DMS79 (cell line): ENCODE data around the gene SUV39H2.
A peak's percentile ranks its signal among the peaks of the same experiment; 100 is the strongest.
"Not testable (repeated sequence)": the region's sequence is repeated elsewhere in the genome, so short reads cannot be mapped to it uniquely, and the experiment has no call there.

Source experiments
- DNase-seq: peaks from one replicate; lab custom pipeline; 2025; lab: John Stamatoyannopoulos, UW

SUV39H2 gene, protein sequence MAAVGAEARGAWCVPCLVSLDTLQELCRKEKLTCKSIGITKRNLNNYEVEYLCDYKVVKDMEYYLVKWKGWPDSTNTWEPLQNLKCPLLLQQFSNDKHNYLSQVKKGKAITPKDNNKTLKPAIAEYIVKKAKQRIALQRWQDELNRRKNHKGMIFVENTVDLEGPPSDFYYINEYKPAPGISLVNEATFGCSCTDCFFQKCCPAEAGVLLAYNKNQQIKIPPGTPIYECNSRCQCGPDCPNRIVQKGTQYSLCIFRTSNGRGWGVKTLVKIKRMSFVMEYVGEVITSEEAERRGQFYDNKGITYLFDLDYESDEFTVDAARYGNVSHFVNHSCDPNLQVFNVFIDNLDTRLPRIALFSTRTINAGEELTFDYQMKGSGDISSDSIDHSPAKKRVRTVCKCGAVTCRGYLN

DNA sequence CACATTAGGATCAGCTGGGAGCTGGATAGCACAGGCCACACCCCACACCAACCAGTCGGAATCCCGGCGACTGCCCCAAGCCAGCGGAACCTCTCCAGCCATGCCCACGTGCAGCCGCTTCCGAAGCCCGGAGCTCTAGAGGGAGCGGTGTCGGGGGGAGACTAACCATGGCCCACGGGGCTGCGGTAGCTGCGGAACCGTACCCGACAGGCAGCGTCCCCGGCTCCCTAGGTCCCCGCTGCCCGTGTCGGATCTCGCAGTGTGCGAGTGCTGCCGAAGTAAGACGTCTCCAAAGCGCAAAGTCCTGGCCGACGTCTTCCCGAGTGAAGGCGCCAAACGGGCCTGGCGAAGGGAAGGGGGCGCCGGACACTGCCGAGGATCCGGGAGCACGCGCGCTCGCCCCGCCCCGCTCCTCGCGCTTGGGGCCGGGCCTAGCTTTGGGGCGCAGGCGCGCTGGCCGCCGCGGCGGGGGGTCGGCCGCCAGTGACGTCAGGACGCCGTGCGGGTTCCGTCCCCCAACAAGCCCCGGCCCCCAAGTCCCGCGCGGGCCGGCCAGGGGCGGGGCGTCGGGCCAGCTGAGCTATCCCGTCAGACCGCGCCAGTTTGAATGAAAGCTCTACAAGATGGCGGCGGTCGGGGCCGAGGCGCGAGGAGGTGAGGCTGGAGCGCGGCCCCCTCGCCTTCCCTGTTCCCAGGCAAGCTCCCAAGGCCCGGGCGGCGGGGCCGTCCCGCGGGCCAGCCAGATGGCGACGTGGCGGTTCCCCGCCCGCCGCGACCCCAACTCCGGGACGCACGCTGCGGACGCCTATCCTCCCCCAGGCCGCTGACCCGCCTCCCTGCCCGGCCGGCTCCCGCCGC is at the start of gene SUV39H2:
Gene SUV39H2 (plus strand): TSS at position 601 of the 858 bp plus-strand sequence. CDS start 23 bp downstream, at position 624.
- peak; percentile 57 for DNase-seq

DNA sequence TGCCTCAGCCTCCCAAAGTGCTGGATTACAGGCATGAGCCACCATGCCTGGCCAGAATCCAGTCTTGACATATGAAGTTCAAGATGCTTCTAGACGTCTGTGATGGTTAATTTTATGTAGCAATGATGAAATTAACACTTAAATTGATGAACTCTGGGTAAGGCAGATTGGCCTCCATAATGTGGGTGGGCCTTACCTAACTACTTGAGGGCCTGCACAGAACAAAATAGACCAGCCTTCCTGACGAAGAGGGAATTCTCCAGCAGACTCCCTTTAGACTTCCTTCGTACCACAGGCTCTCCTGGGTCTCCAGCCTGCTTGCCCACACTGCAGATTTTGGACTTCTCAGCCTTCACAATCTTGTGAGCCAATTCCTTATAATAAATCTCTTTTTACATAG is 45.6 kb upstream of the SUV39H2 start:
- DNase-seq, result no peak

DNA sequence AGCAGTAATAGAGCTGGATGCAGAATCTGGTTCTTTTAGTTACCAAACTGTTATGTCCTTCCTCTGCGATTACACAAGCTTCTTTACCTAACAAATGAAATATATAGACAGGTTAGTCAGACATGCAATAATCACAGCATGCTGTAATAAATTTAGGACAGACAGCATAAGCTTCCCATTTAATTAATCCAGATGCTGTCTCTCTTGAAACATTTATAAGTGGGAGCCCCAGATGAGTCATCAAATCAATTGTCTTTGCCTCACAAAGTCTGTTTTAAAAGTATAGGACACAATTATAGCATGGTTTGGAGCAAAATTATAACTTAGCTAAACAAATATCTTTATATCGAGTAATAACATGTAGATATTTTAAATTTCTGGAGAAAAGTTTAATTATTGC is 42.5 kb upstream of the SUV39H2 start:
- no peak for DNase-seq

DNA sequence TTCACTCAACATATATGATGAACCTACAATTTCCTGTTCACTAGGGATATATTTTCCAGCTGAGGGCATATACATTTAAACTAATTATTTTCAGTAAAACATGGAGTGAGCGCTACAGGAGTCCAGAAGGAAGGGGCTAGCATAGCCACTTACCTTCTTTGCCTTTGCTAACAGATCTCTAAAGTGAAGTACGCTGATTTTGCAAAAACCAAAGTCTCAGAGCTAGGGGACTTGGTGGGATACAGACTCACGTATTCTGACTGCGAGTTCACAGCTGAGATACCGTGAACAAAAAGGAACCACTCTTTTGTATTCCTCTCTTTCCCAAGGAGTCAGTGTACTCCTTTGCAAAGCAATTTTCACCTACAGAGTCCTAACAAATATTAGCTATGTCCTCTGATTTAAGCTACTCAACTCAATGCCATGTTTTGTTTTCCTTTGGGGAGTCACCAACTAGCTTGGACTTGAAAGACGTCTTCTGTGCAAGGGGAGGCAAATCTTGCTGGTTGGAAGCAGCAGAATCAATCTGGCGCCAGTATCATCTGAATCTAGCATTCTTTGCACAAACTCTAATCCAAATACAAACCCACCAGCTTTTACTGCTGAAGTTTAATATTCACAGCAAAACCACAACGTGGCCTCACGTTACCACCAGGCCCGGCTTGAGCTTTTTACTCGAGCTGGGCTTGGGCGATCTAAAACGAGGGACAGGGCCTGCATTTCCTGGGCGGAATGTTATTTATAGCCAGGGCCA is 41.5 kb upstream of the SUV39H2 start:
- DNase-seq, result no peak

DNA sequence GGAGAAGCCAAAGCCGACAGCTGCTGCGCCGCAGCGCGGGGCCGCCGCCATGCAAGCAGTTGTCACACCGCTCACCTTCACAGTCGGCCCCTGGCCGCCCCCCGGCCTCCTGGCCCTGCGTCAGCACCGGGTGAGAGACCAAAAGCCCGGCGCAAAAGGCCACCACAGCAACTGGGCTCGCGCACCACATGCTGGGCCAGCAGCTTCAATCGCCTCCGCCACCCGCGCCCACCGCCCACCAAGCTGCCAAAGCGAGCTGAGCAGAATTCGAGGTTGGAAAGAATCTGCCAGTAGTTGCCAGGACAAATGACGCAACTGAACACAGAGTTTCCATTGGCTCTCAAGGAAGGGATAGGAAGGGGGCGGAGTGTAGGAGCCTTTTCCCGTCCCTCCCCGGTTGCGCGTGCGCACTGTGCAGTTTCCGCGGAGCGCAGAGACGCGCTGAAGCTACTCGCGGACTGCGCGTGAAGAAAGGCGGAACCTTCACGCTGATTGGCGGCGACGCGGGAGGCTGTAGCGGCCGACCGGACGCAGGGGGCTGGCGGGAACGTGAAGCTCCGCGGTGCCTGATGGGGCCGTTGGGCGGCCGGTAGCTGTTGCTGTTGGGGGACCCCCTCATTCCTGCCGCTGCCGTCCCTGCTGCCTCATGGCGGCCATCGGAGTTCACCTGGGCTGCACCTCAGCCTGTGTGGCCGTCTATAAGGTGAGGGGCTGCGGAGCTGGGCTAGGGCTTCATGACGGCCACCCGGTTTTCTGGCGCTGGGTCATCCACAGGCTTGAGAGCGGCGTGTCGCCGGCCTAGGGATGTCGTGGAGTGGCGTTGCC is 40.7 kb upstream of the SUV39H2 start, which contains the start of the genes CDNF, HSPA14 and MSANTD7:
Gene CDNF (minus strand): TSS at position 281 of the 825 bp plus-strand sequence. CDS start 91 bp downstream, at position 190.
Gene HSPA14 (plus strand): TSS at position 550 of the 825 bp plus-strand sequence. CDS start 97 bp downstream, at position 647.
Gene MSANTD7 (plus strand): TSS at position 550 of the 825 bp plus-strand sequence. CDS start 3,979 bp downstream, outside the sequence.
- peak; percentile 81 for DNase-seq

DNA sequence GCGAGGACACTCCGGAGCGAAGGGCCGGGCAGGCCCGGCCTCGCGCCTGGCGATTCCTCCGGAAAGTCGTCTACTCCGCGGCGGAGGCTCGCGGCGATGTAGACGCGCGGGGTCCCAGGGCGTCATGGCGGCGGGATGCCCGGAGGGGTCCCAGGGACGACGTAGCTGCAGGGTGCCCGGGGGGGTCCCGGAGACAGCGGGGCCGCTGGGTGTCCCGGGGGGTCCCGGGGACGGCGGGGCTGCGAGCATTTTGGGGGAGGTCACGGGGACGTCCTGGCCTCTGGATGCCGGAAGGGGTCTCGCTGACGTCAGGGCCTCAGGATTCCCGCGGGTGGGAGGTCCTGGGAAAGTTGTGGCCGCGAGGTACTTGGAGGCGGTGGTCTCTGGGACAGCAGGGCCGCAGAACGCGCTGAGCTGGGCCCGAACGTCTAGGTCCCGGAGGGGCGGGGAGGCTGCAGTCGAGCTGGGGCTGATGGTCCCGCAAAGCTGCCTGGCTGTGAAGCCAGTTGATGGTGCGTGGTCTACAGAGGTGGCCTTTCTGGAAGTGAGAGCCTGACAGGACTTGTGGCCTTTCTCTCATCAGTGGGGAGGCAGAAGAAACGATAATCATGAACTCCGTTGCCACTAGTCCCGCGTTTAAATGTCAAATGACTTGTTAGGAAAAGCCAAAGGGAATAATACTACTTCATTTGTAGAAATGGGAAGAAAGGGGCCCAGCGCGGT is 39.9 kb upstream of the SUV39H2 start:
- DNase-seq, result no peak

DNA sequence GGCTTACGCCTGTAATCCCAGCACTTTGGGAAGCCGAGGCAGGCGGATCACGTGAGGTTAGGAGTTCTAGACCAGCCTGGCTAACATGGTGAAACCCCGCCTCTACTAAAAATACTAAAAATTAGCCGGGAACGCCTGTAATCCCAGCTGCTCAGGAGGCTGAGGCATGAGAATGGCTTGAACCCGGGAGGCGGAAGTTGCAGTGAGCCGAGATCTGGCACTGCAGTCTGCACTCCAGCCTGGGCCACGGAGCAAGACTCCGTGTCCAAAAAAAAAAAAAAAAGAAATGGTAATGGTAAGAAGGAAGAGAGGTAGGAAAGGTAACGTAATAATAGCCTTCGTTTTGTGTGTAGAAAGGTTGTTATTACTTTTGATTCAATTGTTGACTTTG is 39.4 kb upstream of the SUV39H2 start:
- no peak for DNase-seq

DNA sequence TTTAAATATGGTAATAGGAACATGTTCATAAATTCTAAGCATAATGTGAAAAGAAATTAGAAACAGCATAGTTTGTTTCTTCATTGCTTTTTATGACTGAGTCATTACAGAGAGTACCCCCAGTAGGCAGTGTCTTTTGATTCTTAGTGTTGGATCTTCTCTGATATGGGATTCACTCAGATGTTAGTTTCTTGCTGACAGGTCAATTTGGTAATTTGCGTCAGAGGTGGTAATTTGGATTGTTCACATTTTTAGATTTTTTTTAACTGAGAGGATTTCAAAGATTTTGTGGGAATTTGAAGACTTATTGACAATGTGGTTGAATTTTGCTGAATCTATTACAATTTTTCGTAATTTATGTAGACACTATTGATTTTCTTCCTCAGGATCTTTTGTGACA is 38.5 kb upstream of the SUV39H2 start:
- DNase-seq, result no peak

DNA sequence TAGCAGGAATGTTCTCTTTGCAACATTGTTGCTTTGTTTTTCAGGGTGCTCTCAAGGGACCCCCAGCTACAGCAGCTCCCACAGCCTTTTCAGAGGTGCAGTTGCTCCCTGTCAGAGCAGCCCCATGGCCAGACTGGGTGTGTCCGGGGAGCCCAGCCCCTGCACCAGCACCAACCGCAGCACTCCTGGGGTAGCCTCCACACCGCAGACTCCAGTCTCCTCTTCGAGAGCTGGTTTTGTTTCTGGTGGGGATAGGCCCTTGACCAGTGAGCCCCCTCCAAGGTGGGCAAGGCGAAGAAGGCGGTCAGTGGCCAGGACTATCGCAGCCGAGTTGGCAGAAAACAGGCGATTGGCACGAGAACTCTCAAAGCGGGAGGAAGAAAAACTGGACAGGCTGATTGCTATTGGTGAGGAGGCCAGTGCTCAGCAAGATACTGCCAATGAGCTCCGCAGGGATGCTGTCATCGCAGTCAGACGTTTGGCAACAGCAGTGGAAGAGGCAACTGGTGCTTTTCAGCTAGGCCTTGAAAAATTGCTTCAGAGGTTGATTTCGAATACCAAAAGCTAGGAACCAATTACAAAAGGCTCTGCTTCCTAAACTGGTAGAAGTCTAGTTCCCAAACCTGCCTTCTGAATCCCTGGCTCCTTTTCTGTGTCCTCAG is 35.2 kb upstream of the SUV39H2 start:
- no peak for DNase-seq

DNA sequence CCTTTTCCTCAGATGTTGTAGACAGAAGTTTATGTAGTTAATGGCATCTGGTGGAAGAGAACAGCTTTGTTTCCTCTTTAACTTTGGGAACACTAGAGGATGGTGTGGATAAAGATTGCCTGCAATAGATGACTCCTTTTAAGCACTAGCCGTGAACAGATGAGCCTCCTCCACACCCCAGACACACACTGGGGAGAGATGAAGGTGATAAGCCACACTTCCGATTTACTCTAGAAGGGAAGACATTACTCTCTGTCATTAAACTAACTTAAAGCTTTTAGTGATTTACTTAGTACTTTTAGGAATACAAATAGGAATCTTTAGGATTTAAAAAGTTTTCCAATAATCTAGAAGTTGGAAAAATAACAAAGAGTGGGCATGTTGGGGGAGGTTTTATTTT is 33.7 kb upstream of the SUV39H2 start:
- no peak for DNase-seq

DNA sequence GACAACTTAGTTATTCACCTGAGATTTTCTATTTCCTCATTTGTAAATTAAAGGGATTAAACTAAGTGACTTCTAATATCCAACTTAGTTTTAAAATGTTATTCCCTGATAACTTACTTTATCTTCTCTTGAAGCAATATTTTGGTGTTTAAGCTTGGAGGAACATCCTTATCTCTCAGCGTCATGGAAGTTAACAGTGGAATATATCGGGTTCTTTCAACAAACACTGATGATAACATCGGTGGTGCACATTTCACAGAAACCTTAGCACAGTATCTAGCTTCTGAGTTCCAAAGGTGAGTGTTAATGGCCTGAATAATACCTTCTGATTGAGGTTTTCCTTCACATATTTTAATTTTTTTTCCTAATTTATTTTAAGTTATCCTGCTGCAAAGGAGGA is 26.4 kb upstream of the SUV39H2 start:
- DNase-seq, result no peak

DNA sequence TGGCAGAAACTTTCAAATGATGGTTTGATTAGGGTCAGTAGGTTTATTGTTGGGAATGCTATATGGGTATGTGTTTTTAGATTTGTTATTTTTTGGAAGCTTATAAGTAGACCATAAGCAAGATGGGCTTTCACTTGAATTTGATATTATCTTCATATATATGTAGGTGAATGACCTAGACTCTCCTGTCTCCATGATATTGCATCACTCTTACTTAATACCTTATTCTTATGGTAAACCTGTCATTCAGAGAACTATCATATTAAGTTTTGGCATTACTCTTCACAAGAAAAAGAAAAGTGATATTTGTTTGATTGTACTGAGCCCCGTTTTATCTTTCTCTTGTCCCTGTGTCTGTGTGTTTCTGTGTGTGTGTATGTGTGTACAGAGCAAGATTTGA is 23.2 kb upstream of the SUV39H2 start:
- DNase-seq, result no peak

DNA sequence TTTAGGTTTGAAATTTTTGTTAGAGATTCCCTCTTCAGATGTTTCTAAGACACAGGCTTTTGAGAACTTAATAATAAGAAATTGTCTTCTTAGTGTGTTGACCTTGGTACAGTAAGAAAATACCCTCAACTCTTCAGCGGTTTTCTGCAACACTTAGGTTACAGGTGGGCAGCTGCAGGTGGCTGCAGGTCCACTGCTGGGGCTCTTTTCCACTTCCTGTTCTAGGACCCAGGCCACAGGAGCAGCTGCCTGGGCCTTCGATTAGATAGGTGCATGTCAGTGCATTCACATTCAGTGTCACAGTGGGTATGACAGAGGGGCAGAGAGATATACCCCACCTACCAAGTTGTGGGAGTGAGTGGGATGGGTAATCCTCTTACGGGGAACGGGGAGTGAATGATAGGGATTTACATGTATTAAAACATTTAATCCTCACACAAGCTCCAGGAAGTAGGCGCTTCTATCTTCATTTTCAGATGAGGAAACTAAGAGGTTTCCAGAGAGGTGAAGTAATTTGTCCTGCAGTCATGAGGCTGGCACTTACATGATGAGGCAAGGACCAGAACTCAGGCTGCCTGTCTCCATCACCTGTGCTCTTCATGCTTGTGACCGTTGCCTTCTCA is 20.2 kb upstream of the SUV39H2 start:
- no peak for DNase-seq

DNA sequence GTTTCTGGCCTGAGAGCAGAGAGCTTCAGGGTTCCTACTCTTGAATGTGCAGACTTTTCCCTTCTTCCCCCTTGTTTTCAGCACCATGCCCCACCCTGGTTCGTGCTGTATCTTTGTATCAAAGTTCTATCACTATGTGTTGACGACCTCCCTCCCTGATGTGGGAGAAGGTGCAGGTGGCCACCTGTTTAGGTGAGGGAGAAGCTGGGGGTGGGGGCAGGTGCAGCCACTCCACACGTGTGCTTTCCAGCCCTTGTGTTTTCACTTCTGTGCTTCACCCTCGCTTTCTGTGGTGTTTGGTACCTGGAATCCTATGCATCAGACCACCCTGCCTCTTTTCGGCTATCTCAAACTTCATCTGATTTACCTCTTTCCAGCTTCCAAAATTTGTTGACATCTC is 19.6 kb upstream of the SUV39H2 start:
- DNase-seq, result no peak

DNA sequence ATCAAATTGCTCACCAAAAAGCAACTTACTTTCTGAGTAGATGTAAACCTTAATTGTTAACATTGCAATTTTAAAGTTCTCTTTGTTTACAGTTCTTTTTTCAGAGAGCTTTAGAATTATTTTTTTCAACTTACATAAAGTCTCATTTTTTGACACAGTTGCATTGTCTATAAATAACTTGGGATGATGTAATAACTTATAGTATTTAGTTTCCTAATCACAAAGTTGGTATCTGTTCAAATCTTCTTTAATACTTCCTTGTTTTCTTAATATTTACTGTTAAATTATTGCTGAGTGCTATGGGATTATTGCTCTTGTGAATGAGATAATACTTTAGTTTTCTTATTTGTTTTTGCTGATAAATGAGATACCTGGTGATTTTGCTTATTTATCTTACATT is 18.9 kb upstream of the SUV39H2 start:
- no peak for DNase-seq

DNA sequence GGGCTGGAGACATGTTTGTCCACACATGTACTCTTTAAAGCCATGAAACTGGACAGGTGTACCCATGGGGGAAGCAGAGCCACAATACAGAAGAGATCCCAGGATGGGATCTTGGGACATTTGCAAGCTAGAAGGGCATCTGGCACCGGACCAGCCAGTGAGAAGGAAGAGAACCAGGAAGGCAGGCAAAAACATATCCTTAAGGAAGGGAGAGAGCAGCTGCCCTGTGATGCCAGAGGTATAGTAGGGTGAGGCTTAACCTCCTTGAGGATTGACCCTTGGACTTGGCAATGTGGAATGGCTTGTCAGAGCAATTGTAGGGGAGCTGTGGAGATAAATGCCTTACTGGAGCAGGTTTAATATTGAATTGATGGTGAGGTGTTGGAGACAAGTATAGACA is 17.9 kb upstream of the SUV39H2 start:
- no peak for DNase-seq

DNA sequence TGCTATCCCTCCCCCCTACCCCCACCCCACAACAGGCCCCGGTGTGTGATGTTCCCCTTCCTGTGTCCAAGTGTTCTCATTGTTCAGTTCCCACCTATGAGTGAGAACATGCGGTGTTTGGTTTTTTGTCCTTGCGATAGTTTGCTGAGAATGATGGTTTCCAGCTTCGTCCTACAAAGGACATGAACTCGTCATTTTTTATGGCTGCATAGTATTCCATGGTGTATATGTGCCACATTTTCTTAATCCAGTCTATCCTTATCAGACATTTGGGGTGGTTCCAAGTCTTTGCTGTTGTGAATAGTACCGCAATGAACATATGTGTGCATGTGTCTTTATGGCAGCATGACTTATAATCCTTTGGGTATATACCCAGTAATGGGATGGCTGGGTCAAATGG is 14.2 kb upstream of the SUV39H2 start:
- DNase-seq, result not testable (repeated sequence)

DNA sequence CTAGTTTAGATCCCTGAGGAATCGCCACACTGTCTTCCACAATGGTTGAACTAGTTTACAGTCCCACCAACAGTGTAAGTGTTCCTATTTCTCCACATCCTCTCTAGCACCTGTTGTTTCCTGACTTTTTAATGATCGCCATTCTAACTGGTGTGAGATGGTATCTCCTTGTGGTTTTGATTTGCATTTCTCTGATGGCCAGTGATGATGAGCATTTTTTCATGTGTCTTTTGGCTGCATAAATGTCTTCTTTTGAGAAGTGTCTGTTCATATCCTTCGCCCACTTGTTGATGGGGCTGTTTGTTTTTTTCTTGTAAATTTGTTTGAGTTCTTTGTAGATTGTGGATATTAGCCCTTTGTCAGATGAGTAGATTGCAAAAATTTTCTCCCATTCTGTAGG is 13.8 kb upstream of the SUV39H2 start:
- DNase-seq, result not testable (repeated sequence)

DNA sequence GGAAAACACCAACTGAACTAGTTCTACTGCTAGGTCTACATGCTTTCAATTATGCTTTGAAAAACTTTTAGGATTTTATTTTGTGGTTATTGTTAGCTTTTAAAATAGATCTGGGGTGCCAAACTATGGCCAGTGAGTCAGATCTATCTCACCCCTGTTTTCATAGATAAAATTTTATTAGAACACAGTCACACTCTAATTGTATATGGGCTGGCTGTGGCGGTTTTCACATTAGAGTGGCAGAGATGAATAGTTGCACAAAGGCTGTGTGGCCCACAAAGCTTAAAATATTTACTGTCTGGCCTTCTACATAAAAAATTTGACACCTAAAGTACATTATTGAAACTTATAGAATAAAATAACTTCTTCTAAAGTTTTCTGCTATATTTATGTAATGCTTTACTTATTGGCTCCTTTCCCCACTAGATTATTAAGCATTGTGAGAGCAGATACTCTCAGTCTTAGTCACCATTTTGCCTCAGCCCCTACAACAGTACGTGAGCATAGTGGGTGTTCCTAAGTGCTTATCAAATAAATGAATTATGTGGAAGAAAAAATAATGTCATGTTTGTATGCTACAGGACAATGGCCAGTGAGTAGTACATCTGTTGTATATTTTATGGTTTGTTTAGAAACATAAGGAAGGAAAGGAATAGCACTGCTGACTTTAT is 5.4 kb upstream of the SUV39H2 start:
- DNase-seq, result no peak
